GM21367 (cell line): ENCODE results near the gene ANTXR2.
"Not testable (repeated sequence)": the region's sequence is repeated elsewhere in the genome, so short reads cannot be mapped to it uniquely, and the experiment has no call there.

Source experiments
- ATAC-seq: cut with Tn5 transposase; IDR thresholded peaks from one replicate; pipeline ENCODE4 v1.9.1; 2021; ENCODE audit not compliant: unreplicated experiment

Gene ANTXR2

DNA sequence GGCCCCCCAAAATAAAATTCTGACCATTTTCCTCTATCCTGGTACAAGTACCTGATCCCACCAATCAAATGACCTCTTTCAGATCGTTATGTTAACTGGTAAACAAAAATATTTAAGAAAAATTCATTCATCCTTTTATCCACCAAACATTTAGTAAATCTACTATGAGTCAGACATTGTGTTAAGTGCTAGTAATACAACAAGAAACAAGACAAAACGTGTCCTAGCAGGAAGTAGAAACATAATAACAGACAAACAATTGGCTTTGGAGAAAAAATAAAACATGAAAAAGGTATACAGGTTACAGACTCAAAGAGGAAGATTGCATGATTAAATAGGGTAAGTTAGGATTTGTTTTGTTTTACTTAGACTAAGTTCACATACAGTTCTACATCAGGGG is 43.7 kb downstream of the ANTXR2 start:
- no peak for ATAC-seq

DNA sequence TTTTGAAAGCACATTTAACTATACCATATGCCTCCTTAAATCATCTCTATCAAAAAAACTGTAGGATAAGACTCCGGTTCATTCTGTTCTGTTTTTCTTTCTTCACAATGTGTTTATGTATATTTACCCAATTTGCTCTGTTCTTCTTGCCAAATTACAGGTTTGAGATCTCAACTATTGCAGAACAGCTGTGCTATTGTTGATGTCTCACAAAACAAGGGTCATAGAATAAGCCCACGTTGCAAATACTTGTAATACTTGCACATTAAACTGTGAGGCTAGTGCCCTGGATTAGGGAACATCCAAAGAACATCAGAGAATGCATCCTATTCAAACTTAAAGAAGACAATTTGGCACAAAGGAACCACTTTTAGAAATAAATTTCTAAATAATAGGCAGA is 45.4 kb downstream of the ANTXR2 start:
- ATAC-seq: no peak

DNA sequence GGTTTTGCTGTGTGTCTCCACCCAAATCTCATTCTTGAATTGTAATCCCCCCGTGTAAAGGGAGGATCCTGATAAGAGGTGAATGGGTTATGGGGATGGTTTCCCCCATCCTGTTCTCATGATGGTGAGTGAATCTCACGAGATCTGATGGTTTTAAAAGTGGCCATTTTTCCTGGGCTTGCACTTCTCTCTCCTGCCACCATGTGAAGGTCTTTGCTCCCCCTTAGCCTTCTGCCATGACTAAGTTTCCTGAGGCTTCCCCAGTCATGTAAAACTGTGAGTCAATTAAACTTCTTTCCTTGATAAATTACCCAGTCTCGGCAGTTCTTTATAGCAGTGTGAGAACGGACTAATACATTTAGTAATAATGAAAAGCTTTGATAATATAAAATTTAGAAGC is 46.9 kb downstream of the ANTXR2 start:
- ATAC-seq: no peak

DNA sequence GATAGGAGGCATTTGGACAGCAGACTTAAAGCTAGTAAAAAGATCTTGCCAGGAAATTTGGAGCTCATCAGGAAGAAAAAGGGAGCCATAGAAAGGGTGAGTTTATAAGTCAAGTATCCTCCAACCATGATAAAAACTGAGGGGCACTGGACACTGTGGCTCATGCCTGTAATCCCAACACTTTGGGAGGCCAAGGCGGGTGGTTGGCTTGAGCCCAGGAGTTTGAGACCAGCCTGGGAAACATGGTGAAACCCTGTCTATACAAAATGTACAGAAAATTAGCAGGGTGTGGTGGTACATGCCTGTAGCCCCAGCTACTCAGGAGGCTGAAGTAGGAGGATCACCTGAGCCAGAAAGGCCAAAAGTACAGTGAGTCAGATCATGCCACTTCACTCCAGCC is 48.7 kb downstream of the ANTXR2 start:
- no peak for ATAC-seq

DNA sequence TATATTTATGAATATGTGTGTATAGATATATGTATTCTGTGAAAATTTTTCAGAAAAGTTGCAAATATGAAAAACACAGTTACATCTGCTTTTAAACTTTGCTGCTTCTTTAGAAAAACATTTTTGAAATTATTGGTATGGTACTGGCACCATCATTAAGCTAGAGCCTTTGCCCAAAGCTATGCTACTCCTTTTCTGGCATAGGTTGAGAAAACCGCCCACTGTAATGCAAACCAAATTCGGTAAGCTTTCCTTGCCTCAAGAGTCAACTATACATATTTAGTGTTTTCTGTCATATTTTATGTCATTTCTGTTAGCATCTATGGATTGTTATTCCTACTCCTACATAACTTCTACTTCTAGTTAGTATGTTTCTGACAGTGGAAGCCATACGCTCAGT is 50.7 kb downstream of the ANTXR2 start:
- no peak for ATAC-seq

DNA sequence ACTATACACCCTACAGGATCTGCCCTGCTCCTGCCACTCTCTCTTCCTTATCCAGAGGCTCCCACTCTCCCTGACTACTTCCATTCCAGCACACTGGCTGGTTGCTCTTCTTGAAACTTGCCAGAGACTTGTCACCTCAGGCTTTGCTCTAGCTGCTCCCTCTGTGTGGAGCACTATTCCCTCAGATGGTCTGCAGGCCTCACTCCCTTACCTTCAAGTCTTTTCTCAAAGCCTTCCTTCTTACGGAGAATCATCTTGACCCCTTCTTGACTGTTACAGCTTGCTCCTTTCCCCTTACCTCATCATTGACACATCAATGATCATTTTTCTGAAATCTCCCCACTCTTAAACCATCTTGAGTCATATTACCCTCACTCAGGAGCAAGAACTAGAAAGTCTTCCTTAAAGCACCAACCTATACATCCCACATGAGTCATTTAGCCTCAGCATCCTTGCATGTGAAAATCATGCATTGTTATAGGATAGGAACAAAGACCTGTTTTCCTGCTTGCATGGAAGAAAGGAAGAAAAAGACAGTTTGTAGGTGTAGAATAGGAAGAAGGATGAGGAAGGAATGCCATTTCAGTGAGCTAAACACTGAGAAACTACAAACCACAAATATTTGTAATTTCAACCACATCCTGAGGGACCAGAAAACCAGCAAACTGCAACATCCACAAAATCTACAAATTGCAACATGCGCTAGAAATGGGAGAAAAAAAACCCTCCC is 55.7 kb downstream of the ANTXR2 start:
- no peak for ATAC-seq

DNA sequence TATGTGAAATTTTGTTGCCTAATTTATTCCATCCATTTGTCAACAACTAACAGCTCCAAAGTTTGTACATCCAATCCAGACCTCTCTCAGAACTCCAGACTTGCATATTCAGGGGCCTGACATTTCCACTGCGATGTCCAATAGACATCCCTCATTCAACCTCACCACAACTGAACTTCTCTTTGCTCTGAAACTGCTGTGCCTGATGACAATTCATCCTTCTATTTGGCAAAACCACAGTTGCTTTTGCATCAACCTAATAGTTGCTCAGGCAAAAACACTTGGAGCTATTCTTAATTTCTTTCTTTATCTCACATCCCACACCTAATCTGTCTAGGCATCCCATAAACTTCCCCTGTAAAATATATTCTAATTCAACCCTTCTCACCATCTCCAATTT is 56.5 kb downstream of the ANTXR2 start:
- no peak for ATAC-seq

DNA sequence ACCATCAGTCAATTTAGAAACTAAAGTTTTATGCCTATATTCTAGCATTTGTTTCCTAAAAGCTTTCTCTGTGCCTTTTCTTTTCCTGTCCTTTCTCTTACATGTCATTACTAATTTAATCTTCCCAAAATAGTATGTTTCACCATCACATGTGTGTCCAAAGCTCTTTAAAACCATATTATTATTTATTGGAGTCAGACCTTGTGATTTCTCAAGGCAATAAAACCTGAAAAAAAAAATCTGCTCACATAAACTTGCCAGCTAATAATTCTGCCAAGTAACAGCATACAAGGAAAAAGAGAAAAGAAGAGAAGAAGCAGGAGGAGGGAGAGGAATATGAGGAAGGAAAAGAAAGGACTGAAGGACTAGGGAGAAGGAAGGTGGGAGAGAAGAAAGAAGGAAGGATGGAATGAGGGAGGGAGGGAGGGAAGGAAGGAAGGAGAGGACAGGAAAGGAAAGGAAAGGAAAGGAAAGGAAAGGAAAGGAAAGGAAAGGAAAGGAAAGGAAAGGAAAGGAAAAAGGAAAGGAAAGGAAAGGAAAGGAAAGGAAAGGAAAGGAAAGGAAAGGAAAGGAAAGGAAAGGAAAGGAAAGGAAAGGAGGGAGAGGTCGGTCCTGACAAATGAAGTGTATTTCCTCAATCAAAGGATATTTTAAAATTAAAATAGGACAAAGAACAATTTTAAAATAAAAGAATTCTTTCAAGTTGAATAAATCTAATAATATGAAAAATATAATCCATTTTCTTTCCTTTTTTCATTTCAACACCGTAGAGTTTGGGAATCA is 57.4 kb downstream of the ANTXR2 start:
- ATAC-seq: no peak

DNA sequence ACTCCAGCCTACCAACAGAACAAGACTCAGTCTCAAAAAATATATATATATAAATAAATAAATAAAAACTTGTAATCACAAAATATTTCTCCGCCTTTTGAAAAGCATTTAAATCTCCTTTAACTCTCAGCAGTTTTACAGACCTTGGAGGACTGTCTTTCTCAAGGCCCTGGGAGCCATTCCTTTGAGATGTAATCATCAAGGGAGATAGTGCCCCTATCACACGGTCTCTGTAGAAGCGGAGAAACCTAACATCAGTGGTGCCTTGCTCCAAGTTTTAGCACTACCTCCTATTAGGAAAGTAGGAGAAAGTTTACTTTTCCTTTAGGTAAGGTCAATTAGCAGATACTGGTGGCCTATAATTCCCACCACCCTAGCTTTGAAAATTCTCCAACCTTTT is 58.5 kb downstream of the ANTXR2 start:
- ATAC-seq: no peak

DNA sequence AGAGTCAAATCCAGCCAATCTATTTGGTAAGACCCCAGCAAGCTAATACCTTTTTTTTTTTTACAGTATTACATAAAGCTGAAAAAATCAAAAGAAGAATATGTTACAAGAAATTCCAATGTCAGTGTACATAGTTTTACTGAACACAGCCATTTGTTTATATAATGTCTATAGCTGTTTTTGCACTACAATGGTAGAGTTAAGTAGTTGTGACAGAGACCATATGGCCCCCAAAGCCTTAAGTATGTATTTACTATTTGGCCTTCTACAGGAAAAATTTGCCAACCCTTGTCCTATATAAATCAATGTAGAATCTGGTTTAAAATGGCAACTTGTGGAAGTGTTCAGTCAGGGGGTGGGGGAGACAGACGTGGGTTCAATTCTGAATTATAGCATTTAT is 60.7 kb downstream of the ANTXR2 start:
- no peak for ATAC-seq

DNA sequence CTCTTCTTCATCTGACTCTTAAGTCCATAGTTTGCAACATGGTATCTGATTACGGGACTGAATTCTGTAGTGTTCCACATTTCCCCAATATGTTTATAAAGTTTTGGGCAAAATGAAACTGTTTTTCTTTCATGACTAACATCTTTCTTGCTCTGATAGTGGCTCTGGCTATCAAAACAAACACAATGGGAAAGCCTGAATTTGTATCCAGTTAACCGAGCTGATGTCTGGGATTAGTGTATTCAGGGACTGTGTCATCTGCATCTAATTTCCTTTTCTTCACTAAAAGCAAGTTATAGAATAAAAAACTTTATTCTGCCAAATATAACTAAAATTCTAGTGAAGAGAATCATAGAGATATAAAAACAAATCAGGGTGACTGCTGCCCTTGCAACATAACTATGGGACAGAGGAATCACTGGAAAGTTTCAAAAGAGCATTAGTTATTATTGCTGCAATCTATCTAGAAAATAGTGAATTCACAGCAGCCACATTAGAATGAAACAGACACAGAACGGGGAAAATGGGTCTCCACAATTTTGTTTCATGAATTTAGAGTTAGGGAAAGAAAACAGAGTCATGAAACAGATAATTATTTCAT is 61.3 kb downstream of the ANTXR2 start:
- ATAC-seq: no peak

DNA sequence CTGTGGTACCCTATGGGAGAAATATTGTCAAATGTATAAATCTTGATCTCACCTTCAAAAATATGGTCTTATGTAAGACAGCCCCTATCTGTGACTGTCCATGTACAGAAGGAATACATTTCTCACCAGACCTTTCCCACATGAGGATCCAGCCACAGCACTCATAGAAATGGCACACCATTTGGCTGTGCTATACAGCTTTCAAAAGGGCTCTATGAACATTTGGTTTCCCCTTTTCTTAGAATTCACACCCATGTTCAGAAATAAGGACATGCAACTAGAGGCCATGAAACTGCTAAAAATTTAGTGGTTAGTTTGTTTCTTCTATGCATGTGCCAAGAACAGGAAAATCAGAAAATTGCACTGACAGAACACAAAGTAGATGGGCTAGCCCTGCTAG is 62.7 kb downstream of the ANTXR2 start:
- no peak for ATAC-seq

DNA sequence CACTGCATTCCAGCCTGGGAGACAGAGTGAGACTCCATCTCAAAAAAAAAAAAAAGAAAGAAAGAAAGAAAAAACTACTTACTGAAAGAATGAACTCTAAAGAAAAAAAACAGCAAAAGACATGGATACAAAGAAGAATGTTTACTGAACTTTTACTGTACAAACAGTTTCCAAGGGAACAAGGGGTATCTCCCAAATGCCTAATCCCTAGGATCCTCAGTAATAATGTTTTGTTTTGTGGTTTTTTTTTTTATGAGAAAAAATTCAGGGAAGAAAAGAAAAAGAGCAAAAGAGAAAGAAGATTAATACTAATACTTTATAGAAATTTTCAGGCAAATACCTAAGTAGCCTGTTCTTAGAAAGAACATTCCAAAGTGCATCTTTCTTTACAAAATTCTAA is 63.2 kb downstream of the ANTXR2 start:
- no peak for ATAC-seq

DNA sequence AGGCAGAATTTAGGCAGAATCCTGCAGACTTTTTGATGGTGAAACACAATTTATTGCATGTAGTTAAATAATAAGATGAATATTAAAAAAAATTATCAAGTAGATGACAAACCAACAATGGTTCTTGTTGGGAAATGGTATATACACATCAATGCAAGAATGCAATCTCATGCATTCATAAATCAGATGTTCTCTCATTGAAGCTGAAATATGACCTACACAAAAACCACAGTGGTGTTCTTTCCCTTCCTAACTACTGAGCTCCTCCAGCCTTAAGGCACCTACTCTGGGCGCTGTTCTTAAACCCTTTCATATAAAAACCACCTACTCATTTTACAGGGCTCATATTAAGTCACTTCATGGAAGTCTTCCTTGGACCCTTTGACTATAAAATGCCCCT is 64.1 kb downstream of the ANTXR2 start:
- no peak for ATAC-seq

DNA sequence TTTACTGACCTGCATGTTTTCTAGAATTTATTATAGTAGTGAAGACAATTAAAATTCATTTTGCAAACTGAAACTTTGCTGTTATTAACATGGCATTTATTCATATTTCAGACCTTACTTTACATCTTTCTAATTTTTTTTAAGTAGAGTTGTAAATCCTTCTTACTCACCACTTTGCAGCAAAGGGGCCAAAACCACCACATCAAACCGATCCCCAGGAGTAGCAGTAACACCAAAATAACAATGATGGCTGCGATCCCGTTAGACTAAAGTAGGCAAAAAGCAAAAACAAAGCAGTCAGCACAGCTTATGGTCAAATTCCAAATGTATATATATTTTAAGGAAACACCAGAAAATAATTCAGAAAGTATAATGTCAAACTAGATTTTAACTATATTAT is 64.7 kb downstream of the ANTXR2 start:
- no peak for ATAC-seq

DNA sequence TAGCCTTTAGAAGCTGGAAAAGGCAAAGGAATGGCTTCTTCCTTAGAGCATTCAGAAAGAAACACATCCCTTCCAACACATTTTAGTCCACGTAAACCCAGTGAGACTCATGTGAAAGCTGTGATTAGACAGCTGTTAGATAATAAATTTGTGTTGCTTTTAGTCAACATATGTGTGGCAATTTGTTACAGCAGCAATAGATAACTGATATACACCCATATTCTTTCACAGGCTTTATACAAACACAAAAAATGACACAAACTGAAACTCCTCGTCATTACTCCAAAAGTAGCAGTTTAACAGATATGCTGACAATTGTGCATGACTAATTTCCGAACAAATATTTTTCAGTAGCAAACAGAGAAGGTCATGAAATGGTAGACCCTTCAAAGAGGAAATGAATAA is 65.3 kb downstream of the ANTXR2 start:
- peak; percentile 71 for ATAC-seq

DNA sequence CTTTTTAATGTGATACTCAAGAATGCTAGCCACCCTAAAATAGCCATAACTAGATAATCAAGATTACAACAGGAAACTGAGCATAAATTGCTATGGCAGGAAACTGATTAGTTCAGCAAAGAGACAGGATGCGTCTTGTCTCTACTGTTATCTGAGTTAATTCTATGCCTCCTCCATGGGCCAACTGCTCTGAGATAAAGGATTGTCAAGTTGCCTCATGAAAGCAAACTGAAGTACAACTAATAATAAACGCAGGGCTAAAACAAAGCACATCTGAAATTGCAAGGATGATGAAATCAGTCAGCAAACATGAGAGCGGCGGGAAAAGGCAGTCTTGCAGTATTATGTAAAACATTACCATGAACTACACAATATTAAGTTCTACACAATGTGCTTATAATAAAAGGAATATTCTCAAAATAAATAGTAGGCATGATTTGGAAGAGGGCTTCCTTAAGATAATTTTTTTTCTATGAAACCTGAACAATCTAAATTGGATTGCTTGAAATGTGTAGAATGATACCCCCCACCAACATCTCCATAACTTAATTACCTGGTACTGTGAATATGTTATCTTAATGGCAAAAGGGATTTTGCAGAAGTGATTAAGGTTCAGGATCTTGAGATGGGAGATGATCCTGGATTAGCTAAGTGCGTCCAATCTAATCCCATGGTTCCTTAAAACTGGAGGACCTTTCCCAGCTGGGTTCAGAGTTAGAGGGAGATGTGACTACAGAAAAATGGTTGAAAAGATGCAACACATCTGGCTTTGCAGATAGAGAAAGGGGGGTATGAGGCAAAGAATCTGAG is 65.9 kb downstream of the ANTXR2 start:
- ATAC-seq: no peak

DNA sequence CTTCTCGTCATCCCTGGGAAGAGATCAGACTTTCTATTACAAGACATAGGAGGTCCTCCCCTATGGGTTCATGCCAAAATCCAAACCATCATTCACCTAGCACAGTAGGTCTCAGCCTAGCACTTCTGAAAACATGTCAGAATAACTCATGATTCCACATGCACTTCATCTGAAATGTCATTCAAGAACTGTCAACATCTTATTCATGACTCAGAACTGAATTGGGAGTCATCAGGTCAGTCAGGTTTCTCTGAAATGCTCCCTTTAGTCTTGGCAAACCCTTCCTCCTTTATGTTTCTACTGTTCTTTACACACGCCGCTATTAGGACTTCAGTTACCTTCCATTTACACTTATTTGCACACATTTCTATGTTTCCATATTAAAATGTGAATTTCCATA is 67.2 kb downstream of the ANTXR2 start:
- ATAC-seq: no peak

DNA sequence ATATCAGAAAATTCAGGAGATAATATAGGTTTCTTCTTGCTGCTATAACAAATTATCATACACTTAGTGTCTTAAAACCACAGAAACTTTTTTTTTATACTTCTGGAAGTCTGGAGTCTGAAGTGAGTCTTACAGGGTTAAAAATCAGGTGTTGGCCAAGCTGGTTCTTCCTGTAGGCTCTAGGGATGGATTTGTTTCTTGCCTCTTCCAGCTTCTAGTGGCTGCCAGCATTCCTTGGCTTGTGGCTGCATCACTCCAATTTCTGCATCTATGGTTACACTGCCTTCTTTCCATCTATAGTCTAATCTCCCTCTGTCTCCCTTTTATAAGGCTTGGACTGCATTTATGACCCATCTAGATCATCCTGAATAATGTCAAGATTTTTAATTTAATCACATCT is 68.7 kb downstream of the ANTXR2 start:
- ATAC-seq: no peak

DNA sequence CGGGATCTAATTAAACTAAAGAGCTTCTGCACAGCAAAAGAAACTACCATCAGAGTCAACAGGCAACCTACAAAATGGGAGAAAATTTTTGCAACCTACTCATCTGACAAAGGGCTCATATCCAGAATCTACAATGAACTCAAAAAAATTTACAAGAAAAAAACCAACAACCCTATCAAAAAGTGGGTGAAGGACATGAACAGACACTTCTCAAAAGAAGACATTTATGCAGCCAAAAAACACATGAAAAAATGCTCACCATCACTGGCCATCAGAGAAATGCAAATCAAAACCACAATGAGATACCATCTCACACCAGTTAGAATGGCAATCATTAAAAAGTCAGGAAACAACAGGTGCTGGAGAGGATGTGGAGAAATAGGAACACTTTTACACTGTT is 70.5 kb downstream of the ANTXR2 start:
- not testable (repeated sequence) for ATAC-seq

DNA sequence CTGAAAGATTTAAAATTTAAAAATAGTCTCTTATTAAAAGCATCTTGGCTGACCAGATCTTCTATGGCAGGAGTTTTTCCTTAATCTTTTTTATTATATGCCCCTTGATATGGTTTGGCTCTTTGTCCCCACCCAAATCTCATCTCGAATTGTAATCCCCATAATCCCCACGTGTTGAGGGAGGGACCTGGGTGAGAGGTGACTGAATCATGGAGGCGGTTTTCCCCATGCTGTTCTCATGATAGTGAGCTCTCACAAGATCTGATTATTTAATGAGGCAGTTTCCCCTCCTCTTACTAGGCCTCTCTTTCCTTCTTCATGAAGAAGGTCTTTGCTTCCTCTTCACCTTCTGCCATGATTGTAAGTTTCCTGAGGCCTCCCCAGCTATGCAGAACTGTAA is 74.0 kb downstream of the ANTXR2 start:
- not testable (repeated sequence) for ATAC-seq
